ENCODE results near the gene FBN1.

GRCh38 chr15:48451241-48451640 lies 194.3 kb downstream of the FBN1 start:
- TF ChIP-seq YY1 (IDR thresholded peaks at IDR 0.05; ENCODE audit: insufficient read depth, insufficient read length) (no peak), ZNF274 (IDR thresholded peaks at IDR 0.05; ENCODE audit: low read depth, low read length) (no peak)
